Ureter (tissue), 1 donor: ENCODE data around the gene PSORS1C1. TPM values are rescaled to one million over a fixed set of nuclear protein-coding genes. Genes with fewer than 3 reads are reported as not detected.

ENCODE experiments used
- DNase-seq: peaks from one replicate; pipeline ENCODE4 v3.0.0-alpha.2; 2020; ENCODE audit warnings: low spot score
- total RNA-seq: library from RNA; stranded (reverse); gene quantifications from one replicate; pipeline ENCODE4 v1.2.4, GENCODE V29; 2023
- donor health status: DM: yes; HTN: yes; CAD: no.

Gene PSORS1C1
- total RNA-seq, 1 donor from 2014 or later: 0.10 TPM

GRCh38 chr6:31096215-31096614 lies 18.4 kb upstream of the PSORS1C1 start:
- no peak for DNase-seq

GRCh38 chr6:31096656-31097055 lies 17.9 kb upstream of the PSORS1C1 start:
- DNase-seq: no peak

- no peak for DNase-seq
Measured at GRCh38 chr6:31098449-31098938, 16.1 kb upstream of the PSORS1C1 start.

GRCh38 chr6:31103136-31103535 lies 11.5 kb upstream of the PSORS1C1 start:
- DNase-seq: no peak

GRCh38 chr6:31107052-31107451 lies 7.5 kb upstream of the PSORS1C1 start:
- DNase-seq: no peak

GRCh38 chr6:31110825-31111582 lies 3.6 kb upstream of the PSORS1C1 start:
- DNase-seq: no peak

- DNase-seq: no peak
Measured at GRCh38 chr6:31111712-31112111, 2.9 kb upstream of the PSORS1C1 start.

- no peak for DNase-seq
Measured at GRCh38 chr6:31112478-31112877, 2.1 kb upstream of the PSORS1C1 start, which contains the start of gene C6orf15. Gene C6orf15 (minus strand): TSS chr6:31112575. CDS start chr6:31112555, 20 bp downstream.

GRCh38 chr6:31113861-31114540 lies 599 bp upstream of the PSORS1C1 start:
- no peak for DNase-seq

GRCh38 chr6:31114970-31115849 lies 610 bp downstream of the PSORS1C1 start:
- no peak for DNase-seq

- DNase-seq: no peak
Measured at GRCh38 chr6:31115941-31116560, 1.5 kb downstream of the PSORS1C1 start.

- no peak for DNase-seq
Measured at GRCh38 chr6:31116661-31117385, 2.2 kb downstream of the PSORS1C1 start.

GRCh38 chr6:31118178-31118577 lies 3.6 kb downstream of the PSORS1C1 start:
- no peak for DNase-seq

GRCh38 chr6:31120151-31120915 lies 5.7 kb downstream of the PSORS1C1 start, which contains the start of gene CDSN:
Gene CDSN (minus strand): TSS chr6:31120446. CDS start chr6:31120419, 27 bp downstream.
- no peak for DNase-seq

GRCh38 chr6:31121131-31121790 lies 6.7 kb downstream of the PSORS1C1 start:
- DNase-seq: no peak

GRCh38 chr6:31122791-31123706 lies 8.4 kb downstream of the PSORS1C1 start:
- DNase-seq: peak; percentile 90

- DNase-seq: peak; percentile 59
Measured at GRCh38 chr6:31125162-31125561, 10.6 kb downstream of the PSORS1C1 start.
